ENCODE data around the gene LTBP3. TPM values are rescaled to one million over a fixed set of nuclear protein-coding genes. Genes with fewer than 3 reads are reported as not detected.

The LTBP3 gene
- total and polyA plus RNA-seq, 2 donors (not counting 3 experiments of a cell fraction or from before 2014, with no cell fraction given) = 120 to 209 TPM

GRCh38 chr11:65592858-65593517 is 34.8 kb upstream of the LTBP3 start:
- peak; percentile 5 for TF ChIP-seq POLR2A (IDR thresholded peaks at IDR 0.05; ENCODE audit: low read depth, low read length)
- no peak for TF ChIP-seq CTCF (IDR thresholded peaks at IDR 0.05; ENCODE audit: extremely low read depth in 1 of 2, insufficient read depth in 1 of 2, low read depth in 1 of 2, low read length in 2 of 2)
- no peak for TF ChIP-seq MAX (IDR thresholded peaks at IDR 0.05; ENCODE audit: insufficient read depth, insufficient read length)
- TF ChIP-seq GATA2 (IDR thresholded peaks at IDR 0.05; ENCODE audit: insufficient read depth, insufficient read length, low read depth, low read length) = no peak
- no TSS peak for BruUV-seq (replicated peaks)
- Histone ChIP-seq H4K20me1 (replicated peaks; ENCODE audit: control insufficient read depth, extremely low read depth, insufficient read depth, low read length) (no peaks in the 10 kb centered on the region), H2AFZ (ENCODE audit: low read depth, low read length) (no peak overlapping the region), H3K27ac (ENCODE audit: insufficient read depth, low read depth, low read length) (no peak overlapping the region), H3K79me2 (ENCODE audit: control insufficient read depth, insufficient read depth, low read length) (no peaks in the 10 kb centered on the region), H3K9me3 (replicated peaks; ENCODE audit: control insufficient read depth, insufficient read depth, low read length) (no peaks in the 10 kb centered on the region), H3K4me1 (ENCODE audit: control insufficient read depth, extremely low read depth, insufficient read depth, low read length) (peaks cover 7% of the 10 kb centered on the region), H3K36me3 (ENCODE audit: control insufficient read depth in 2 of 2, extremely low read depth in 1 of 2, insufficient read depth in 2 of 2, low read length in 2 of 2) (peaks cover 4 to 7% of the 10 kb centered on the region in 2 experiments), H3K9ac (replicated peaks; ENCODE audit: extremely low read depth, insufficient read depth, low read length) (no peak overlapping the region), H3K4me2 (ENCODE audit: insufficient read depth, low read length) (no peak overlapping the region), H3K4me3 (replicated peaks in 1 of 3; ENCODE audit: insufficient read depth in 1 of 3, low read depth in 1 of 3, low read length in 3 of 3) (no peak overlapping the region), H3K27me3 (ENCODE audit: control insufficient read depth in 2 of 2, insufficient read depth in 2 of 2, low read length in 2 of 2) (no peaks in the 10 kb centered on the region), H3K9me1 (replicated peaks; ENCODE audit: control insufficient read depth, extremely low read depth, insufficient read depth, low read length) (no peaks in the 10 kb centered on the region)
- CTCF ChIA-PET = interaction anchor here (0.9 to 12.2 kb wide), 15 partner anchors 8 to 226 kb away, joined by 3 to 206 read pairs (median 9); partner anchors contain the start of genes EHBP1L1, FAM89B, MAP3K11 and PCNX3
- intact Hi-C loops (cut with micrococcal nuclease) = loop anchor here (1.0 to 5.0 kb wide), 3 partner anchors 14 to 226 kb away; no protein-coding TSS in a partner anchor
- dilution Hi-C loops (cut with MboI; ENCODE audit: extremely low pct_ligation_motif_present, low sequenced_read_pairs) = no loop called here
- DNase-seq (ENCODE audit: low read depth, low spot score) = no peak
- POLR2A ChIA-PET = interaction anchor here (0.5 to 1.3 kb wide), 2 partner anchors 16 to 225 kb away, joined by 3 read pairs; no protein-coding TSS in a partner anchor
- no peak for FAIRE-seq

Data from endothelial cell of umbilical vein (primary cell).